ENCODE results near the gene RAD51B. TPM values are rescaled to one million over a fixed set of nuclear protein-coding genes. Genes with fewer than 3 reads are reported as not detected.
"Not testable (repeated sequence)": the region's sequence is repeated elsewhere in the genome, so short reads cannot be mapped to it uniquely, and the experiment has no call there.

The RAD51B gene
- total RNA-seq, 1 donor from 2014 or later, result 26.1 TPM

DNA sequence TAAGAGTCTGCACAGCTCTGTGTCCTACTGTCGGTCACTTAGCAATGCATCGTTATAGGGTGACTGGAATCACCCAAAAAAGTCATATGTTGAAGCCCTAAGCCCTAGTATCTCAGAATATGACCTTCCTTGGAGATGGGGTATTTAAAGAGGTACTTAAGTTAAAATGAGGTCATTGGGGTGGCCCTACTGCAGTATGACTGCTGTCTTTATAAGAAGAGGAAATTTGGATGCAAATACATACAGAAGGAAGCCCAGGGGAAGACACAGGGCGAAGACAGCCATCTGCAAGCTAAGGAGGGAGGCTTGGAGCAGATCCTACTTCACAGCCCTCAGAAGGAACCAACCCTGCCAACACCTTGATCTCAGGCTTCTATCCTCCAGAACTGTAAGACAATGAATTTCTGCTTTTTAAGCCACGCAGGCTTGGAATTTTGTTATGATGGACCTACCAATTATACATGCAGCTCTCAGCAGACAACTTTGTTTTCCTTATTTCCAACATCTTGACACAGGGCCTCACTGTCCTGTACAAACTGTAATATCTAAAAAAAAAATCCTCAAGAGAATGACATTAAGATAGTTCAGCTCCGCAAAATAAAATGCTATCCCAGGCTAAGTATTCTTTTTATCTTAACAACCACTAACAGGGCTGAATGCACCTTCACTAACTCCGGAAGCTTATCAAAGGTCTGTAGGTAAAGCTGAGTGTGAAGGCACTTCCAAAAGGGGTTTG lies 932.9 kb downstream of the RAD51B start:
- Mint-ChIP-seq H3K4me3 (no peak overlapping the region), H3K27ac (no peak overlapping the region), H3K27me3 (ENCODE audit: insufficient read depth) (peaks cover 10% of the 10 kb centered on the region), H3K36me3 (ENCODE audit: low read depth) (no peaks in the 10 kb centered on the region), H3K4me1 (ENCODE audit: low read depth) (peaks cover 4% of the 10 kb centered on the region), H3K9me3 (no peaks in the 10 kb centered on the region)
- intact Hi-C loops (cut with micrococcal nuclease), result no loop called here
- DNase-seq (ENCODE audit: low spot score), result no peak

- no peaks in the 10 kb centered on the region for H3K36me3 Mint-ChIP-seq (ENCODE audit: low read depth)
- no peak overlapping the region for H3K4me3 Mint-ChIP-seq
- intact Hi-C loops (cut with micrococcal nuclease), result no loop called here
- peaks cover 13% of the 10 kb centered on the region for H3K4me1 Mint-ChIP-seq (ENCODE audit: low read depth)
- no peak for DNase-seq (ENCODE audit: low spot score)
- H3K27me3 Mint-ChIP-seq (ENCODE audit: insufficient read depth), result peaks cover 6% of the 10 kb centered on the region
- no peaks in the 10 kb centered on the region for H3K9me3 Mint-ChIP-seq
- no peak overlapping the region for H3K27ac Mint-ChIP-seq
Observed at GRCh38 chr14:68753690-68754089, 934.1 kb downstream of the RAD51B start.

- Mint-ChIP-seq H3K4me1 (ENCODE audit: low read depth) (peaks cover 18% of the 10 kb centered on the region), H3K36me3 (ENCODE audit: low read depth) (no peaks in the 10 kb centered on the region), H3K27me3 (ENCODE audit: insufficient read depth) (peaks cover 6% of the 10 kb centered on the region), H3K4me3 (no peak overlapping the region), H3K9me3 (no peaks in the 10 kb centered on the region), H3K27ac (no peak overlapping the region)
- DNase-seq (ENCODE audit: low spot score), result no peak
- intact Hi-C loops (cut with micrococcal nuclease), result no loop called here
Observed at GRCh38 chr14:68755016-68755353, 935.4 kb downstream of the RAD51B start.

GRCh38 chr14:68756000-68756481 lies 936.5 kb downstream of the RAD51B start:
- Mint-ChIP-seq H3K9me3 (no peaks in the 10 kb centered on the region), H3K4me1 (ENCODE audit: low read depth) (peaks cover 18% of the 10 kb centered on the region), H3K27ac (no peak overlapping the region), H3K4me3 (no peak overlapping the region), H3K36me3 (ENCODE audit: low read depth) (no peaks in the 10 kb centered on the region), H3K27me3 (ENCODE audit: insufficient read depth) (peaks cover 8% of the 10 kb centered on the region)
- intact Hi-C loops (cut with micrococcal nuclease), result no loop called here
- DNase-seq (ENCODE audit: low spot score), result no peak

- peaks cover 18% of the 10 kb centered on the region for H3K4me1 Mint-ChIP-seq (ENCODE audit: low read depth)
Observed at GRCh38 chr14:68756734-68757133, 937.2 kb downstream of the RAD51B start.

DNA sequence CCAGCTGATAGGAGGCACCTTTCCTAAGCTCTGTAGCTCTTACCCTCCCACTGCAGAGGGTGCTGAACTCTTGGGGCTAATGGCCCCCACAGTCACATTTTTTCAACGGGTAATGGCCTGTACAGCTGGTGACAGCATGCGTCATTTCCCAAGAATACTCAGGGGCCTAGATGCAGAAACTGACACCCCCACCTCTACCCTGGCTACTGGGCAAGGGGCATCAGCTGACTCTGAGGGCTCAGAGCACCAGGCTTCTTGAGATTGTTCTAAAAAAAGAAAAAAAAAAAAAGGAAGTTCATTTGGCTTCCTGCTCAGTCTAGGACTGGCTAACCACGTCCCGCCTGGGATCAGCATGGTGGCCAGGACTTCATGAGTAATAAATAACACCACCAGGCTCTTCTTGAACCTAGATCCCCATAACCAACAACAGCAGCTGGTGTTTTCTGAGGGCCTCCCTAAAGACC lies 938.1 kb downstream of the RAD51B start:
- DNase-seq (ENCODE audit: low spot score), result no peak
- Mint-ChIP-seq H3K9me3 (no peaks in the 10 kb centered on the region), H3K4me3 (no peak overlapping the region), H3K27me3 (ENCODE audit: insufficient read depth) (peaks cover 4% of the 10 kb centered on the region), H3K36me3 (ENCODE audit: low read depth) (no peaks in the 10 kb centered on the region), H3K4me1 (ENCODE audit: low read depth) (peaks cover 18% of the 10 kb centered on the region), H3K27ac (no peak overlapping the region)
- intact Hi-C loops (cut with micrococcal nuclease), result no loop called here

More at GRCh38 chr14:68756734-68757133, 937.2 kb downstream of the RAD51B start:
- no peak for DNase-seq (ENCODE audit: low spot score)
- intact Hi-C loops (cut with micrococcal nuclease), result no loop called here
- Mint-ChIP-seq H3K27me3 (ENCODE audit: insufficient read depth) (peaks cover 8% of the 10 kb centered on the region), H3K4me3 (no peak overlapping the region), H3K27ac (no peak overlapping the region), H3K36me3 (ENCODE audit: low read depth) (no peaks in the 10 kb centered on the region), H3K9me3 (no peaks in the 10 kb centered on the region)

GRCh38 chr14:68758301-68758700 lies 938.7 kb downstream of the RAD51B start:
- Mint-ChIP-seq H3K36me3 (ENCODE audit: low read depth) (no peaks in the 10 kb centered on the region), H3K27ac (no peak overlapping the region), H3K27me3 (ENCODE audit: insufficient read depth) (peaks cover 4% of the 10 kb centered on the region), H3K4me1 (ENCODE audit: low read depth) (peaks cover 18% of the 10 kb centered on the region), H3K9me3 (no peaks in the 10 kb centered on the region), H3K4me3 (no peak overlapping the region)
- intact Hi-C loops (cut with micrococcal nuclease), result no loop called here
- no peak for DNase-seq (ENCODE audit: low spot score)

- Mint-ChIP-seq H3K4me3 (no peak overlapping the region), H3K27ac (no peak overlapping the region), H3K27me3 (ENCODE audit: insufficient read depth) (peaks cover 4% of the 10 kb centered on the region), H3K4me1 (ENCODE audit: low read depth) (peaks cover 18% of the 10 kb centered on the region), H3K36me3 (ENCODE audit: low read depth) (no peaks in the 10 kb centered on the region), H3K9me3 (no peaks in the 10 kb centered on the region)
- no peak for DNase-seq (ENCODE audit: low spot score)
- intact Hi-C loops (cut with micrococcal nuclease), result no loop called here
Observed at GRCh38 chr14:68759017-68759560, 939.5 kb downstream of the RAD51B start.

- DNase-seq (ENCODE audit: low spot score), result no peak
- intact Hi-C loops (cut with micrococcal nuclease), result no loop called here
- peaks cover 4% of the 10 kb centered on the region for H3K27me3 Mint-ChIP-seq (ENCODE audit: insufficient read depth)
- no peaks in the 10 kb centered on the region for H3K36me3 Mint-ChIP-seq (ENCODE audit: low read depth)
- H3K27ac Mint-ChIP-seq, result no peak overlapping the region
- H3K4me3 Mint-ChIP-seq, result no peak overlapping the region
- no peaks in the 10 kb centered on the region for H3K9me3 Mint-ChIP-seq
- peaks cover 22% of the 10 kb centered on the region for H3K4me1 Mint-ChIP-seq (ENCODE audit: low read depth)
Observed at GRCh38 chr14:68759937-68760336, 940.4 kb downstream of the RAD51B start.

GRCh38 chr14:68760761-68761160 lies 941.2 kb downstream of the RAD51B start:
- Mint-ChIP-seq H3K27ac (no peak overlapping the region), H3K4me3 (no peak overlapping the region), H3K27me3 (ENCODE audit: insufficient read depth) (peaks cover 7% of the 10 kb centered on the region), H3K36me3 (ENCODE audit: low read depth) (no peaks in the 10 kb centered on the region), H3K9me3 (no peaks in the 10 kb centered on the region), H3K4me1 (ENCODE audit: low read depth) (peaks cover 29% of the 10 kb centered on the region)
- intact Hi-C loops (cut with micrococcal nuclease), result no loop called here
- no peak for DNase-seq (ENCODE audit: low spot score)

GRCh38 chr14:68761391-68761790 lies 941.8 kb downstream of the RAD51B start:
- H3K4me3 Mint-ChIP-seq, result no peak overlapping the region
- no peak overlapping the region for H3K27ac Mint-ChIP-seq
- no peaks in the 10 kb centered on the region for H3K36me3 Mint-ChIP-seq (ENCODE audit: low read depth)
- intact Hi-C loops (cut with micrococcal nuclease), result no loop called here
- H3K9me3 Mint-ChIP-seq, result no peaks in the 10 kb centered on the region
- no peak for DNase-seq (ENCODE audit: low spot score)
- H3K27me3 Mint-ChIP-seq (ENCODE audit: insufficient read depth), result peaks cover 9% of the 10 kb centered on the region
- H3K4me1 Mint-ChIP-seq (ENCODE audit: low read depth), result peaks cover 34% of the 10 kb centered on the region

GRCh38 chr14:68762953-68763764 lies 943.6 kb downstream of the RAD51B start:
- peaks cover 27% of the 10 kb centered on the region for H3K4me1 Mint-ChIP-seq (ENCODE audit: low read depth)
- no peaks in the 10 kb centered on the region for H3K36me3 Mint-ChIP-seq (ENCODE audit: low read depth)
- no peak for DNase-seq (ENCODE audit: low spot score)
- H3K4me3 Mint-ChIP-seq, result no peak overlapping the region
- intact Hi-C loops (cut with micrococcal nuclease), result no loop called here
- H3K27me3 Mint-ChIP-seq (ENCODE audit: insufficient read depth), result peaks cover 9% of the 10 kb centered on the region
- H3K9me3 Mint-ChIP-seq, result no peaks in the 10 kb centered on the region
- H3K27ac Mint-ChIP-seq, result no peak overlapping the region

DNA sequence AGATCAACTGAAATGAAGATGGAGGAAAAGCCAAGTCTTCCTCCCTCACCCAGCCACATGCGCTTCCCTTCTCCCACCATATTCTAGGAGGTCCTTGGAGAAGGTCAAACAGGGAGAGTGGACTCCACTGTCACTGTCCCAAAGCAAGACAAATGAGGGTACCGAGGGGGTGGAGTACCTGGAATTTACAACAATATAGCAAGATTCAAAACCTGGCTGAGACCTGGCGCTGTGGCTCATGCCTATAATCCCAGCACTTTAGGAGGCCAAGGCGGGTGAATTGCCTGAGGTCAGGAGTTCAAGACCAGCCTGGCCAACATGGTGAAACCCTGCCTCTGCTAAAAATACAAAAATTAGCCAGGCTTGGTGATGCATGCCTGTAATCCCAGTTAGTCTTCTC lies 944.3 kb downstream of the RAD51B start:
- H3K36me3 Mint-ChIP-seq (ENCODE audit: low read depth); H3K4me3 Mint-ChIP-seq; DNase-seq (ENCODE audit: low spot score); H3K27ac Mint-ChIP-seq; intact Hi-C loops (cut with micrococcal nuclease); H3K27me3 Mint-ChIP-seq (ENCODE audit: insufficient read depth); H3K9me3 Mint-ChIP-seq: not testable (repeated sequence)
- H3K4me1 Mint-ChIP-seq (ENCODE audit: low read depth), result peaks cover 25% of the 10 kb centered on the region
